ENCODE data around the gene SHC3.

GRCh38 chr9:89089176-89089575 lies 89.4 kb downstream of the SHC3 start:
- TF ChIP-seq EZH2 (IDR thresholded peaks at IDR 0.05; ENCODE audit: low read depth, unreplicated experiment) (no peak), CTCF (conservative IDR thresholded peaks at IDR 0.05; ENCODE audit: low read depth in 2 of 2) (no peak), EZH2phosphoT487 (IDR thresholded peaks at IDR 0.05; ENCODE audit: unreplicated experiment) (no peak), CREB1 (CRISPR knock-in tag; IDR thresholded peaks at IDR 0.05; ENCODE audit: low read depth) (no peak)

Data from GM23338 (cell line).